Measurements from ENCODE around the gene KMT2C. TPM values are rescaled to one million over a fixed set of nuclear protein-coding genes. Genes with fewer than 3 reads are reported as not detected.

KMT2C gene
- total and polyA plus RNA-seq, 2 of the 13 experiments (the other 11 are each of a cell fraction or from before 2014, with no cell fraction given) = 7.1 to 14.4 TPM

GRCh38 chr7:152464312-152465118, 28.7 kb upstream of the KMT2C start (continued):
- TF ChIP-seq ZNF800 (CRISPR knock-in tag; IDR thresholded peaks at IDR 0.05) (0 out of 2 replicates have a peak, but pooled peaks have one; percentile 53), ZNF709 (CRISPR knock-in tag; IDR thresholded peaks at IDR 0.05) (peak; percentile 78; the same call in 1 of the 2 replicates), NAIF1 (CRISPR knock-in tag; IDR thresholded peaks at IDR 0.05; ENCODE audit: borderline replicate concordance) (no peak), ZNF562 (CRISPR knock-in tag; IDR thresholded peaks at IDR 0.05; ENCODE audit: borderline replicate concordance) (no peak), REXO4 (CRISPR knock-in tag; IDR thresholded peaks at IDR 0.05; ENCODE audit: borderline replicate concordance) (no peak), E2F1 (CRISPR knock-in tag; IDR thresholded peaks at IDR 0.05) (peak; percentile 73), ZNF691 (CRISPR knock-in tag; IDR thresholded peaks at IDR 0.05; ENCODE audit: borderline replicate concordance, low read depth) (peak; percentile 83; the same call in 1 of the 2 replicates), RCOR2 (CRISPR knock-in tag; IDR thresholded peaks at IDR 0.05) (no peak), NFE2 (CRISPR knock-in tag; IDR thresholded peaks at IDR 0.05) (no peak), PCBP1 (IDR thresholded peaks at IDR 0.05; ENCODE audit: borderline replicate concordance, low read depth, low read length) (peak; percentile 96; the same call in 1 of the 2 replicates), ZNF687 (CRISPR knock-in tag; IDR thresholded peaks at IDR 0.05) (peak; percentile 78), ZNF530 (CRISPR knock-in tag; IDR thresholded peaks at IDR 0.05; ENCODE audit: low read depth) (no peak; the same call in 1 of the 2 replicates), ZNF652 (CRISPR knock-in tag; IDR thresholded peaks at IDR 0.05; ENCODE audit: borderline replicate concordance, low read depth) (no peak), ZNF747 (CRISPR knock-in tag; IDR thresholded peaks at IDR 0.05; ENCODE audit: borderline replicate concordance) (no peak), IRF2 (CRISPR knock-in tag; IDR thresholded peaks at IDR 0.05) (no peak), NCOA2 (CRISPR knock-in tag; IDR thresholded peaks at IDR 0.05) (no peak), SIN3A (IDR thresholded peaks at IDR 0.05; ENCODE audit: borderline replicate concordance, low read depth, low read length) (peak; percentile 18; the same call in 1 of the 2 replicates), KLF9 (CRISPR knock-in tag; IDR thresholded peaks at IDR 0.05; ENCODE audit: low read depth) (no peak), GATAD1 (CRISPR knock-in tag; IDR thresholded peaks at IDR 0.05) (0 out of 2 replicates have a peak, but pooled peaks have one; percentile 6), ZNF570 (CRISPR knock-in tag; IDR thresholded peaks at IDR 0.05; ENCODE audit: borderline replicate concordance) (no peak), CBX1 (IDR thresholded peaks at IDR 0.05; ENCODE audit: low read depth) (peak; percentile 17), RBM39 (IDR thresholded peaks at IDR 0.05; ENCODE audit: low read depth, low read length, poor library complexity, severe bottlenecking) (peak; percentile 94)
